Liver (tissue), 3 donors: ENCODE measurements around the gene SEPTIN2.
"Not testable (repeated sequence)": the region's sequence is repeated elsewhere in the genome, so short reads cannot be mapped to it uniquely, and the experiment has no call there.

Experiments
- ATF3 ChIP-seq: IDR thresholded peaks from 2 replicates; pipeline ENCODE4 v1.6.1; 2016; ENCODE audit warnings: antibody characterized with exemption
- CTCF ChIP-seq: fragments of 150-350 bp; IDR thresholded peaks from 2 replicates; pipeline ENCODE4 v1.5.1; 2017; ENCODE audit warnings: improper control_type of control experiment, low read depth, low read length; ENCODE audit not compliant: missing input control
- FOXA1 ChIP-seq: IDR thresholded peaks from 2 replicates; pipeline ENCODE4 v1.6.1; 2016; ENCODE audit warnings: antibody characterized with exemption
- FOXA2 ChIP-seq: IDR thresholded peaks from 2 replicates; pipeline ENCODE4 v1.6.1; 2016; ENCODE audit warnings: antibody characterized with exemption
- MAX ChIP-seq: IDR thresholded peaks from 2 replicates; pipeline ENCODE4 v1.6.1; 2016; ENCODE audit warnings: antibody characterized with exemption
- RAD21 ChIP-seq, 2 donors: IDR thresholded peaks; 2 replicates each; pipeline ENCODE4 v1.6.1; 2016; ENCODE audit warnings: antibody characterized with exemption in 2 of 2, mild to moderate bottlenecking in 2 of 2
- SP1 ChIP-seq: IDR thresholded peaks from 2 replicates; pipeline ENCODE4 v1.6.1; 2018; ENCODE audit warnings: antibody characterized with exemption, mild to moderate bottlenecking
- YY1 ChIP-seq: IDR thresholded peaks from 2 replicates; pipeline ENCODE4 v1.6.1; 2016; ENCODE audit warnings: antibody characterized with exemption, mild to moderate bottlenecking
- ZBTB33 ChIP-seq: IDR thresholded peaks from 2 replicates; pipeline ENCODE4 v1.6.1; 2016; ENCODE audit warnings: antibody characterized with exemption
- donor health status: healthy.
- donor health status: healthy.

- not testable (repeated sequence) for TF ChIP-seq CTCF; ZBTB33; SP1; MAX; ATF3; FOXA2; RAD21 (IDR thresholded peaks at IDR 0.05); FOXA1; YY1
Measured at GRCh38 chr2:241278306-241278705, 37.4 kb upstream of the SEPTIN2 start.
